ENCODE data around the gene TNFSF8.

TNFSF8 gene

DNA sequence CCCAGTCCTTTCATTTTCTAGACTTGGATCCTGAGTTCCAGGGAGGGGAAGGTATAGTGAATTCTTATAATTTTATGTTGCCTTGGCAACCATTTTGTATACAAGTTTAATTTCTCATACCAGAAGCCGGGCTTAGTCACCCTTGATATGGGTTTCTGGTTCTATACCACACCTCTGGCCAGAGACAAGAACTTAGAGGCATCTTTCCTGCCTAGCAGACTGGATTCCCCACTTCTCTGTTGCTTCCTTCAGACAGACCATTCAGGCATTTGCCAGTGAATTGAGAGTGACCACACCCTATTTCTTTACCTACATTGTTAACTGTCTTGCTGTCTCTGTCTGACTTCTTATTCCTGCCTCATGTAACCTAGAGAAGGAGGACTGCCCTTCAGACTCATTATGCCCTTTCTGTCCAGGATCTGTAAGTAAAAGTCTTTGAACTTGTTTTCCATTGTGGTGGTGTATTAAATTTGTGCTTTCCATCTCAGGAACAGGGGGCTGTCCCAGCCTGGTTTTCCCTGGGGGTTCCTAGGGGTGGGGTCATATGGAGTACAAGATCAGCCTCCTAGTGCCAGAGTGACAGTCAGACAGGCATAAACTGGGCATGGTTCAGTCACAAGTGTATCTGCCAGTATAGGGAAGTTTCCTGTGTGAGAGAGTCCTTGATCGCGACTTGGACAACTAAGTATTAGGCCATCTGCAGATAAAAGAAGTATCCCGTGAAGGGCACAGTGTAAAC, 27.4 kb downstream of the TNFSF8 start:
- peak; percentile 50 for DNase-seq

DNA sequence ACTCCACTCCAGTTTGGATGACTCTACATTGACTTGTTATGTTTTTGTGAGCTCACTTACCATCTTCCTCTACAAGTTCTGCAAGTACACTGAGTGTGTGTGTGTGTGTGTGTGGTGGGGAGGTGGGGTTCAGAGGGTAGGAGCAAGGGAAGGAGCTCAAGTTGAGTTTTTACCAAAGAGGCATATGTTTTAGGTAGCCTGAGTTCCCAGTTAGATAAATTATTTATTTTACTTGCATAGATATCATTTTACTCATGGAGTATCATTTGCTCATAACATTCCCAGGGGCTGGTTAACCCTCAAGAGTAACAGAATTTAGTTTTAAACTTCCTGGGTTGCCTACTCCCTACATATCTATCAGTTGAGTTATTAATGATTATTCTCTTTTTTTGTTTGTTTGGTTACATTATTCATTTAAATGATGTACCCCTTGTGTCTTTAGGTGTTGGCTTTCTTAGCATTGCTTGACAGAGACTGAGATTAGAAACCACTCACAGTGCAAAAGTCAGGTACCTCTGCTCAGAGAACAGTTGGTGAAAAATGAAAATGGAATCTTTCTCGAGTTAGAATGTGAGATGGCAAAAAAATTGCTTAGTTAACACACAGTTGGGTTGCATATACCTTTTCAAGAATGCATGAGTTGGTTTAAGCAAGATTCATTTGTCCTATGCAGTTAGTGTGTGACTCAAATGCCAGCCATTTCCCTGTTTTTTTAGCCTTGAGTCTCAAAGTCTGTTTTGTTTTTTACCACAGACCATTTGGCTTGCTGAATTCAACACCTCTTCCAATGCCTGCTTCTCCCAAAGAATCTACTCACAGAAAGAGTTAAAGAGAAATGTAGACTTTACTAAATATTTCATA, 29.2 kb downstream of the TNFSF8 start:
- no peak for DNase-seq

DNA sequence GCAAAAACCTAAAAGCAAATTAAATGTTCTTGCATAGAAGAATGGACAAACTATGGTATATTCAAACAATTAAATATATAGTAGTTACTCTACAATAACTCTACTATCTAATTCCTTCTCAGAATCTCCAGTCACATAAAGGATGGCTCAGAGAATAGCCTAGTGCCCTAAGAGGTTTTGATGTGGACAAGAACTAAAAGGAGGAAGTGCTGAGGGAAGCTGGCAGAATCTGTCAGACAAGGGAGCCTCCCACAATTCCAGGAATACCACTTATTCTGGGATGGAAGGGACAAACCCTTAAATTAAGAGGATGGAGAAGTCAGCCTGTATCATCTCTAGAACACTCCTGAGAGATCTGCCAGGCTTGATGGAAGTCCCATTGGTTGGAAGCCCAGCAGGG, 30.4 kb downstream of the TNFSF8 start:
- DNase-seq = no peak

DNA sequence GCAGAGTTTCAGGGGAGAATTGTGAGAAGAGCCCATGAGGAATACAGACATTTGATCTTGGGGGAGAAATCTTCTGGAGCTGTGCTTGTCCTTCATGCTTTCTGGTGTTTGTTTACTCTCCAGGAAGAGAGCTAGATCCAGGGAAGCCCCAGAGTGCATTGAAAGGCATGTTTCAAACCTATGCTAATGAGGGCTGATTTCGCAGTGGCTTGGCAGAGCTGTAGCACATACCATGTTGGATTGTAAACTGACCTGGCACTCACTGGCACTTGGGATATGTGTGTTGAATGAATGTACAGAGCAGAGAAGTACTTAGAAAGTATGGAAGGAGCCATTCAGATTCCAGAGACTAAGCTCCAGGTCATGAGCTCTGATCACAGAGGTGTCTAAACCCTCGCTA, 30.9 kb downstream of the TNFSF8 start:
- DNase-seq = no peak

DNA sequence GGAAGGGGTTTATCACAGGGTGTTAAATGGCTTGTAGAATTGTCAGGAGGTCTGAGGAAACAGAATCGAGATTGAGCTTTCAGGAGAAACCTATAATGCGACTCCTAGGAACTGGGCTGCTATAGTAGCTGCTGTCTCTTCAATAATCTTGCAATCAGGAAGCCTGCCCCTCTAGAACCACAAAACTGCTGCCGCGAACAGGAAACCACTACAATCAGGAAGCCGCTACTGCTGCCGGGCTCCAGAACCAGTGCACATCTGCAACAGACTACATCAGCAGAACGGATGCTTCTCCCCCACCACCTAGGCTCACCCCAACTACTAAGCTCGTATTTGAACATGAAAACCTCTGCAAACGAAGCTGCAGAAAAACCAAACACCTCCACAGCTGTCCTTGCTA, 31.6 kb downstream of the TNFSF8 start:
- DNase-seq = peak; percentile 82

DNA sequence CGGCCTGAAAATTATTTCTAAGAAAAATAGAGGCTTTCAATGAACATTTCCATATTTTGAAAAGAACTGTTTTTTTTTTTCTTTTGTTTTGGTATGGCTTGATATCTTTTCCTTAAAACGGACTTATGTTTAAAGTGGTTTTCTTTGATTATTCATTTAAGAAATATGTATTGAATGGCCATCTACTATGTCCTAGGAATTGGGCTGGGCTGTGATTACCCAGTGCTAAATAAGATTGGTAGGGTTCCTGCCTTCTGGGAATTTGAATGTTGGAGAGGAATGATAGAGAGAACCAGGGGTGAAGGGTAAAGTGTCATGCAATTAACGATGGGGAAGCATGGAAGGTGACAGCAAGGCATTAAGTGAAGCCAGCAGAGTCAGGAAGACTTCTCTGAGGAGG, 33.2 kb downstream of the TNFSF8 start:
- no peak for DNase-seq

DNA sequence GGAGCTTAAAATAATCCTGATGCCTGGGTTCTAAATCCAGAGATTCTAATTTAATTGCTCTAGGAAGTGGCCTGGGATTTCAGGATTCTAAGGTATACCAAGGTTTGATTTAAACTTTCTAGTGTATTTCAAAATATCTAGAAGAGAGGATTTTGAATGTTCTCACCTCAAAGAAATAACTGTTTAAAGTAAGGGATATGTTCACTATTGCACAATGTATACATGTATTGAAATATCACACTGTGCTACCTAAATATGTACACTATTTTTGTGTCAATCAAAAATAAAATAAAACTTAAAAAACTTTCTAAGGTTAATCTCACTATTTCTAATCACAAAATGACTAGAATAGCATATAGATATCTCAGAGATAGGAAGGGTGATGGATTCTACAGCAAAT, 34.0 kb downstream of the TNFSF8 start:
- no peak for DNase-seq

DNA sequence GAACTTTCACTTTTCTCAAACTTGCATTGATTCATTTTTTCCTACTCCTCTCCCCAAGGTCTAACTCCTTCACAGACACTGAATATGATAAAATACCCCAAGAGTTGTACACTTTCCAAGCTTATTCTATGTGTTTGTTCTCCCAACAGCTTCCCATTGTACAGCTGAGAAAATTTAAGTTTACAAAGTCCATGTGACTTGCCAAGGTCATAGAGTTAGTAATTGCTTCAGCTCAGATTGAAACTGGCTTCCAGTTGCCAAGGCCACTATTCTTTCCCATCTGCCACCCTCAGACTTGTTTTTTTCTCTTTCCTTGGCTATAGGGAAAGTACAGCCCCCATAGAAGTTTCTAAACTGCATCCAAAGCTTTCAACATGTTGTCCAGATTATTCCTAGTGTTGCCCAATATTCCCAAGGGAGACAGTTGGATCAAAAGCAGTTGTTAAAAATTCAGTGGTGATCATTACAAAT, 34.8 kb downstream of the TNFSF8 start:
- DNase-seq = no peak

DNA sequence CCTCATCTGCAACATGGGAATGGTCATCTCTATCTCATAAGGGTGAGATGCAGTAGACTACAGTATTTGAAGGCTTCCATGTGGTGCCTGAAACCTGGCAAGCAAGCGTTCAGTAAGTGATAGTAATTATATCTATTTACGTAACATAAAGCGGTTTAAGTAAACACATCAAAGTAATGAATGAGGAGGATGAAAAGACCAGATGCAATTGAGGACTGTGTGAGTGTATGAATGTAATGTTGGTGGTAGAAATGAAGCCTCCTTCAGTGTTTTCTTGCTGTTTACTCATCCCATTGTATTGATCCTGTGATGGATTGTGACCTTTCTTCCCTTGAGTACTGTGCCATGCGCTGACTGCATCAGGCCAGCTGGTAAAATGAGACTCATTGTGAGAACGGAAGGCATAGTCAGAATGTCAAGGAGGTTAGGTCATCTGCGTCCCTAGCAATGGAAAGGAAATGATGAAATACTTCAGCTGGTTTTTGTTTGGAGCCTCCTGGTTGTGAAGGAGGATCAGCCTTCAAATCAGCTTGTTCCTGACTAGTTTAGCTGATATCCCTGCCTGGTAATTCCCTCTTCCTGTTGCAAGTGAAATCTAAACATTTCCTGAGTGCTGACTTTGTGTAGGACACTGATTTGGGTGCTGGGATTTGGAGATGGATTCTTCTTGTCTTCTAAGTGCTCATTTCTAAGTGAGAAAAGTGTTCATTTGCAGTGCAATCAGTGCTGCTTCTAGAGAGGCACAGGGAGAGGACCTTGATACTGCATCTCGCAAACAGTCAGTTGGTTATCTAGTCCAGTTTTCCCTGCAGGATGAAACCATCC, 35.6 kb downstream of the TNFSF8 start:
- DNase-seq = no peak

DNA sequence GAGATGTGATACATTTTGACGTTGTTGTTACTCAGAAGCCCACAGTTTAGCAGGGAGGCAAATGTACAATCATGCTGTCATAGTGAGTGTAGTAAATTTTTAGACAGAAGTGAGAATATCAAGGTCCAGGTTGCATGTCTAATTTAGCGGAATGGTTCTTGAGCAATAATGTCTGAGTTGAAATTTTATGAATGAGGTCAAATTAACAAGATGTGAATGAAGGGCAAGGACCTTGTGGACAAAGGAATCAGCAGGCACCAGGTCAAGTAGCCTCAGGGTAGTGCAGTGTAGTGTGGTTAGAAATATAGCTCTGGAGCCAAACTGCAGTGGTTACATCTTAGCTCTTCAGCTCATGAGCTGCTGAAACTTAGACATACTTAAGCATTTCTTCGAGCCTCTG, 36.2 kb downstream of the TNFSF8 start:
- no peak for DNase-seq

DNA sequence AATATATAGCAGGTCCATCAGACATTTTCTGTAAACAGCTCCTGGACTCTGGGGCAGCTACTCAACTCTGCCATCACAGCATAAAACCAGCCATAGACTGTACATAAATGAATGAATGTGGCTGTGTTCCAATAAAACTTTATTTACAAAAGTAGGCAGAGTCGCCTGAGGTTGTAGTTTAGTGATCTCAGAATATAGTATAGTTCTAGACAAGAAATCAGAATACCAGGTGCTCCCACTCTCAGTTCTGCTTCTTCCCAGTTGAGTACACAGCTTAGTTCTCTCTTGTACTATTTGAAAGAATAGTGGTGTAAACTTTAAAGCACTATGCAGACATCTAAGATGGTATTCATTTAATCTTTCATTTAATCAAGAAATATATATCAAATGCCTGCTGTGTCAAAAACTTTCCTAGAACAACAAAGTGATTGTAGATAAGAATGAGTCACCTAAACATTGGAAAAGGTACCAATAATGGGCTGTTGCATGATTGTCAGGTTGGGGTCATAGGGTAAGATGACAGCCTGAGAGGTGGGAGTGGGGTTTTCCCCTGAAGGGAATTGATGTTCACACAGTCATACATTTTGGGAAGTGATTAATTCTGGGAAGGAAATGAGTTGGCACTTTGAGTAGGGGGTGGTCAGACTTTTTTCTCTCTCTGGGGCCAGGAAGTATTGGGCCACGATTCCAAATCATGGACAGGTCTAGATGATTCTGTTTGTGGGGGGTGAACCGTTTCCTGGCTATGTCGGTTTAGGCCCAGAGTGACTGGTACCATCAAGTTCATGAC, 37.0 kb downstream of the TNFSF8 start:
- peak; percentile 29 for DNase-seq

DNA sequence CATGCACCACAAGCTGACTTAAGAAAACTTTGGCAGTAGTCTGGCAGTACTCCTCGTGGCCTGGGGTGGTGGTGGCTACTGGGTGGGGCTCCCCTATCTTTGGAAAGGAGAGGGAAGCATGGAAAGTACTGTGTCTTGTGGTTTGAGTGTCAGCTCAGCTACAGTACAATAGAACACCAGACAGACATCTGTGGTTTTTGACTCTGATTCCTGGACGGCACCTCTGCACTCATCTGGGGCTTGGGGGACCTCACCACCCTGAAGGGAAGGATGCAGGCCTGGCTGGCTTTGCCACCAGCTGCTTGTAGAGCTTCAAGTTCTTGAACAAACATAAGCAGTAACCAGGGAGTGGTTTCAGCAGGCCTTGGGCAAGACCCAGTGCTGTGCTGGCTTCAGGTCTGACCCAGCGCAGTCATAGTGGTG, 40.6 kb downstream of the TNFSF8 start:
- DNase-seq = no peak

DNA sequence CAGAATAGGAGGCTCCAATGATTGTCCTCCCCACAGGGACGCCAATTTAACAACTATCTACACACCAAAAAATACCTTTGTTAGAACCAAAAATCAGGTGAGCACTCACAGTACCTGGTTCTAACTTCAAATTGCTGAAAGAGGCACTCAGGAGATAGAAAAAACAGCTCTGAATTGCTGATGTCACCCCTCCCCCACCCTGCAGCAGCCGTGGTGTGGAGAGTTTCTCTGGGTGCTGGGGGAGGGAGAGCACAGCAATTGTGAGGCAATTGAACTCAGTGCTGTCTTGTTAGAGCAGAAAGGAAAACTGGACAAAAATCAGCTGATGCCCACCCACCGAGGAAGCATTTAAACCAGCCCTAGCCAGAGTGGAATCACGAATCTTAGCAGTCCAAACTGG, 41.8 kb downstream of the TNFSF8 start:
- no peak for DNase-seq

DNA sequence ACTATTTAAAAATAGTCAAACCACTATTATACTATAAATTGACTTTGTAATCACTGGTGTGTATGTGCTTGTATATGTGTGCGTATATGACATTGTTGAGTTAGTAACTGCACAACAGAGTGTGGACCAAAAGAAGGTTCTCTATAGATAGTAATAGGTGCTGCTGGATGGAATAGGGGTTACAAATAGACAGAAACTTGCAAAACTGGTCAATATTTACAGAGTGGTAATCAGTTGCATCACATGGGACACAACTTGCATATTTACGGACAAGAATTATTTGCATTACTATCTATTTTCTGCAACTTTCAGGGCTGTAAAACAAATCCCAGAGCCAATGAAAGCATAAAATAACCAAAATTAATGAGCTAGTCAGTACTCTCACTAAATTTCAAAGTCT, 42.4 kb downstream of the TNFSF8 start:
- no peak for DNase-seq

DNA sequence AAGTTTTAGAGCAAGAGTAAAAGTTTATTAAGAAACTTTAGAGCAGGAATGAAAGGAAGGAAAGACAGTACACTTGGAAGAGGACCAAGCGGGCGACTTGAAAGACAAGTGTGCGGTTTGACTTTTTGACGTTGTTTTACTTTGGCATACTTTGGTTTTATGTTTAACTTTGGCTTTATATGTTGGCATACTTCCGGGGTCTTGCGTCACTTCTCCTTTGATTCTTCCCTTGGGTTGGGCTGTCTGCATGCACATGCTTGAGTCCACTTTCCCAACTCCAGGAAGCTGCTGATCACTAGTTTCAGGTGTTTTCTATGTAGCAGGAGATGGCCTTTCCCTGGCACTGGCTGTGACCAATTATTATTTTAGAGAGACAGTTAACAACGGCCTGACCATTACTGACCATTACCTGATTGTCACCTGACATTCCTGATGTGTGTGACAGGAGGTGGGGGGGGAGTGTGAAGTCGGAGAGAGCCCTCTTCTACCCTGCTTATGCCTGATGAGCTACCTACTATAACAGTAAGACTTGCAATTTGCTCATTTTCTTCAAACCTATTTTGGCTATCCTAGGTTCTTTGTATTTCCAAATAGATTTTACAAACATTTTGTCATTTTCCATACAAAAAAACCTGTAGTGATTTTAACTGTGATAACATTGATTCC, 45.5 kb downstream of the TNFSF8 start:
- DNase-seq = no peak

DNA sequence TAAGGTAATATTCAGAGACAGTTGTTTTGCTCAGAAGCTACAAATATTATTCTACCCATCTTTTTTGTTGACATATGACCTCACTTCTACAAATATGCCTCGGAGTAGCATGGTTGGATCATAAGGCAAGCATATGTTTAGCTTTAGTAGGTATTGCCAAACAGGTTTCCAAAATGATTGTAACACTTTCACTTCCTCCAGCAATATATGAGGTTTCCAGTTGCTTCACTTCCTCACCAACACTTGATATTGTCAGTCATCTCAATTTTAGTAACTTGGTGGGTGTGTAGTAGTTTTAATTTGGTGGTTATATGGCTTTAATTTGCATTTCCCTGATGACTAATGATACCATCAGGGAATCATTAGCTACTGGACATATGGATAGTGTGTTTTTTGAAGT, 46.7 kb downstream of the TNFSF8 start:
- no peak for DNase-seq

DNA sequence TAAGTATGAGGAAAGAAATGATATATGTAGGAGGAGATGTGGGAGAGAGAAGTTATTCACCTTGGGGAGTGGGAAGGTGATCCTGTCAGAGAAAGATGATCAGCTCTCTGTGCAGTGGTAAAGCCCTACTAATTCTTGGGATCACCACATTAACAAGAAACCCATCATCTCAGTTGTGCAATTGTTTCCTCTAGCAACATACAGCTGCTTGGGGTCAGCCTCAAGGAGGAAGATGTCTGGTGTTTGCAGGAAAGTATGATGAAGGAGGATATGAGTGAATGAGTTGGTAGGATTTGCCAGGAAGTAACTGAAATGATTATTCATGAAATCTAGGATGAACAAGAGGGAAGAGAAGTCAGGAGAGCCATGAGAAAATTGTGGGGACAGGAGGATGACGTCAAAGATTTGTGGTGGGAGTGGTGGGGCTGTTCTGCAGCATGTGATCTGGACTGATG, 50.1 kb downstream of the TNFSF8 start:
- DNase-seq = no peak

DNA sequence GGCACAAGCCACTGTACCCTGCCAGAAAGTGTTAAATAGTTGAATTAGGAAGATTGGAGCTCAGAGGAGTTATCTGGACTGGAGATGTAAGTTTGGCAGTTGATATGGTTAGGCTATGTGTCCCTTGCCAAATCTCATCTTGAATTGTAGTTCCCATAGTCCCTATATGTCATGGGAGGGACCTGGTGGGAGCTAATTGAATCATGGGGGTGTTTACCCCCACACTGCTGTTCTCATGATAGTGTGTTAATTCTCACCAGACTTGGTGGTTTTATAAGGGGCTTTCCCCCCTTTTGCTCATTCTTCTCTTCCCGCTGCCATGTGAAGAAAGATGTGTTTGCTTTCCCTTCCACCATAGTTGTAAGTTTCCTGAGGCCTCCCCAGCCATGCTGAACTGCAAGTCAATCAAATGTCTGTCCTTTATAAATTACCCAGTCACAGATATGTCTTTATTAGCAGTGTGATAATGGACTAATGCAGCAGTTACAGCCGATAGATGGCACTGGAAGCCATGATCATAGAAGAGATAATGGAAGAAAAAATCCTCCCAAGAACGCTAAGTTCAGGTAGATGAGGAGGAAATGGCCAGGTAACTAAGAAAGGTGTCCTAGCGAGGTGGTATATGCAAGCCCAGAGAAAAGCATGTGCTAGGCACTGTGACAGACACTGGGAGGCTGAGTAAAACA, 51.4 kb downstream of the TNFSF8 start:
- DNase-seq = no peak

DNA sequence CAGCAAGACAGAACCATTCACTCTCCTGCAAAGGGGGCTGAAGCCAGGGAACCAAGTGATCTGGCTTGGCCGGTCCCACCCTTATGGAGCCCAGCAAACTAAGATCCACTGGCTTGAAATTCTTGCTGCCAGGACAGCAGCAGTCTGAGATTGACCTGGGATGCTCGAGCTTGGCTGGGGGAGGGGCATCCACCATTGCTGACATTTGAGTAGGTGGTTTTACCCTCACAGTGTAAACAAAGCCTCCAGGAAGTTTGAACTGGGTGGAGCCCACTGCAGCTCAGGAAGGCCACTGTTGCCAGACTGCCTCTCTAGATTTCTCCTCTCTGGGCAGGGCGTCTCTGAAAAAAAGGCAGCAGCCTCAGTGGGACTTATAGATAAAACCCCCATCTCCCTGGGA, 60.5 kb downstream of the TNFSF8 start:
- no peak for DNase-seq

DNA sequence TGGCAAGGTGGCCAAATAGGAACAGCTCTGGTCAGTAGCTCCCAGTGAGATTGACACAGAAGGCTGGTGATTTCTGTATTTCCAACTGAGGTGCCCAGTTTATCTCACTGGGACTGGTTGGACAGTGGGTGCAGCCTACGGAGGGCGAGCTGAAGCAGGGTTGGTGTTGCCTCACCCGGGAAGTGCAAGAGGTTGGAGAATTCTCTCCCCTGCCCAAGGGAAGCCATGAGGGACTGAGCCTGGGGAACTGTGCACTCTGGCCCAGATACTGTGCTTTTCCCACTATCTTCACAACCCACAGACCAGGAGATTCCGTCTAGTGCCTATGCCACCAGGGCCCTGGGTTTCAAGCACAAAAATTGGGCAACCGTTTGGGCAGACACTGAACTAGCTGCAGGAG, 61.0 kb downstream of the TNFSF8 start:
- no peak for DNase-seq

DNA sequence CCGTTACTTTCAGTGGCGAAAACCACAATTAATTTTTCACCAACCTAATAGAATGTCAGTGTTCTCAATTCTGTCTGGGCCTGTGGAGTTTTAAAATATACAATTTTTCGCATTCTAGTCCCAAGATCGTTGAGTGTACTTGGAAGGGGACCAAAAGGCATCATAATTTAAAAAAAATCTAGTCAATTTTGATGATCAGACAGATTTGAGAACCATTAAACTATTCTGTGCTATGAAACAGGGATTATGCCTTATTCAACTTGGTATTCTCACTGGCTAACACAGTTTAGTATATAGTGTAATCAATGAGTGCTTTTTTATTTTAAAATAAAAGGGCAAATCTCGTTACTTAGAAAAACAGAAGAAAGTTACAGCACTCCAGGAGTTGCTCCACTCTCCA, 63.1 kb downstream of the TNFSF8 start:
- DNase-seq = no peak
